CD4-positive, CD25-positive, alpha-beta regulatory T cell (primary cell): ENCODE results near the gene RALB. TPM values are rescaled to one million over a fixed set of nuclear protein-coding genes. Genes with fewer than 3 reads are reported as not detected.

Source experiments
- ATAC-seq, 2 donors: fragments of 150-1000 bp; cut with Tn5 transposase; one replicate each; pipeline ENCODE4 v1.10.0; 2021; ENCODE audit warnings: low read depth in 2 of 2, moderate number of reproducible peaks in 2 of 2, moderate library complexity in 1 of 2
- DNase-seq, 3 donors: peaks; one replicate each; pipeline versions ENCODE4 v3.0.0 to v3.0.0-alpha.2; 2012 to 2022; ENCODE audit warnings: mixed read lengths in 1 of 3
- H3K27ac ChIP-seq: one replicate; pipeline ENCODE4 v1.7.0; 2013; ENCODE audit warnings: mild to moderate bottlenecking, low read length; ENCODE audit not compliant: insufficient read depth, poor library complexity, severe bottlenecking
- H3K27me3 ChIP-seq: one replicate; pipeline ENCODE4 v1.7.0; 2013; ENCODE audit warnings: low read length; ENCODE audit not compliant: control insufficient read depth, insufficient read depth
- H3K36me3 ChIP-seq: one replicate; pipeline ENCODE4 v1.7.0; 2013; ENCODE audit warnings: mild to moderate bottlenecking, low read length, moderate library complexity; ENCODE audit not compliant: control insufficient read depth, insufficient read depth
- H3K4me1 ChIP-seq: 2 replicates; pipeline ENCODE4 v1.7.0; 2013; ENCODE audit warnings: mild to moderate bottlenecking, low read length; ENCODE audit not compliant: insufficient read depth, control insufficient read depth, poor library complexity, severe bottlenecking
- H3K4me3 ChIP-seq: one replicate; pipeline ENCODE4 v1.7.0; 2013; ENCODE audit warnings: low read depth, mild to moderate bottlenecking, low read length, moderate library complexity
- H3K9me3 ChIP-seq, 2 experiments: 1 replicate in 1 of 2; 2 replicates in 1 of 2; pipeline ENCODE4 v1.7.0; 2013; ENCODE audit warnings: low read length in 2 of 2, mild to moderate bottlenecking in 1 of 2, moderate library complexity in 1 of 2; ENCODE audit not compliant: control insufficient read depth in 2 of 2
- H3K27ac Mint-ChIP-seq, 3 donors: one replicate each; pipeline ENCODE4 v1.8.0; 2020 to 2022; ENCODE audit warnings: mild to moderate bottlenecking in 3 of 3, mixed read lengths in 3 of 3, moderate library complexity in 2 of 3
- H3K27me3 Mint-ChIP-seq: one replicate; pipeline ENCODE4 v1.8.0; 2022; ENCODE audit warnings: mild to moderate bottlenecking, mixed read lengths
- H3K36me3 Mint-ChIP-seq: one replicate; pipeline ENCODE4 v1.8.0; 2020; ENCODE audit warnings: mixed read lengths
- H3K4me1 Mint-ChIP-seq, 4 donors: one replicate each; pipeline ENCODE4 v1.8.0; 2020 to 2022; ENCODE audit warnings: mixed read lengths in 4 of 4, mild to moderate bottlenecking in 1 of 4
- H3K4me3 Mint-ChIP-seq, 4 donors: one replicate each; pipeline ENCODE4 v1.8.0; 2020 to 2022; ENCODE audit warnings: mild to moderate bottlenecking in 4 of 4, mixed read lengths in 4 of 4, moderate library complexity in 3 of 4
- H3K9me3 Mint-ChIP-seq, 7 donors: one replicate each; pipeline ENCODE4 v1.8.0; 2020 to 2022; ENCODE audit warnings: mixed read lengths in 7 of 7, mild to moderate bottlenecking in 3 of 7, moderate library complexity in 2 of 7
- polyA plus RNA-seq, 4 donors: library from polyadenylated mRNA; unstranded; fragments of 300-500 nt; fragmentation: Illumina TruSeq; gene quantifications; one replicate each; pipeline ENCODE4 v1.2.3, GENCODE V29; 2021
- total RNA-seq: library from RNA; stranded (reverse); gene quantifications from one replicate; pipeline ENCODE4 v1.2.3, GENCODE V29; 2022

Gene RALB
- total and polyA plus RNA-seq, 5 donors from 2014 or later, result 21.8 to 42.5 (median 28.1) TPM

GRCh38 chr2:120293096-120294007, 40.7 kb downstream of the RALB start:
- DNase-seq, result no peak
- Histone ChIP-seq H3K4me1 (no peaks in the 10 kb centered on the region), H3K27ac (no peak overlapping the region), H3K4me3 (no peak overlapping the region), H3K9me3 (no peaks in the 10 kb centered on the region), H3K27me3 (no peaks in the 10 kb centered on the region), H3K36me3 (peaks cover 32% of the 10 kb centered on the region)
- Mint-ChIP-seq H3K4me3 (no peak overlapping the region), H3K27me3 (no peaks in the 10 kb centered on the region), H3K9me3 (no peaks in the 10 kb centered on the region), H3K27ac (peak overlapping the region in 1 of 3 donors; percentile 17), H3K4me1 (peaks cover 6 to 19% (median 16%) of the 10 kb centered on the region in 4 donors), H3K36me3 (peaks cover 68% of the 10 kb centered on the region)
- no peak for ATAC-seq

- H3K36me3 Mint-ChIP-seq, result peaks cover 68% of the 10 kb centered on the region
- peaks cover 6 to 15% (median 13%) of the 10 kb centered on the region in 4 donors for H3K4me1 Mint-ChIP-seq
- Histone ChIP-seq H3K27me3 (no peaks in the 10 kb centered on the region), H3K4me3 (no peak overlapping the region), H3K9me3 (no peaks in the 10 kb centered on the region), H3K4me1 (no peaks in the 10 kb centered on the region), H3K36me3 (peaks cover 32% of the 10 kb centered on the region), H3K27ac (no peak overlapping the region)
- H3K27me3 Mint-ChIP-seq, result no peaks in the 10 kb centered on the region
- no peak overlapping the region for H3K4me3 Mint-ChIP-seq
- DNase-seq (peak in 1 of 3 donors; percentile 27), ATAC-seq (no peak)
- H3K27ac Mint-ChIP-seq, result peak overlapping the region in 1 of 3 donors; percentile 17
- no peaks in the 10 kb centered on the region for H3K9me3 Mint-ChIP-seq
Measured at GRCh38 chr2:120294008-120294340, 41.3 kb downstream of the RALB start.

- ATAC-seq, result no peak
- Mint-ChIP-seq H3K27ac (peak overlapping the region in 1 of 3 donors; percentile 4), H3K27me3 (no peaks in the 10 kb centered on the region)
Measured at GRCh38 chr2:120298173-120298835, 45.7 kb downstream of the RALB start.

GRCh38 chr2:120299004-120299403, 46.4 kb downstream of the RALB start:
- H3K4me1 Mint-ChIP-seq, result peaks cover 0 to 13% (median 8%) of the 10 kb centered on the region in 4 donors
- H3K36me3 Mint-ChIP-seq, result peaks cover 53% of the 10 kb centered on the region
- Histone ChIP-seq H3K27ac (no peak overlapping the region), H3K27me3 (no peaks in the 10 kb centered on the region), H3K4me1 (no peaks in the 10 kb centered on the region), H3K9me3 (no peaks in the 10 kb centered on the region), H3K4me3 (no peak overlapping the region), H3K36me3 (peaks cover 9% of the 10 kb centered on the region)
- no peak for ATAC-seq
- H3K4me3 Mint-ChIP-seq, result no peak overlapping the region
- no peaks in the 10 kb centered on the region for H3K9me3 Mint-ChIP-seq
- no peak for DNase-seq
- no peak overlapping the region for H3K27ac Mint-ChIP-seq
- H3K27me3 Mint-ChIP-seq, result no peaks in the 10 kb centered on the region

More at GRCh38 chr2:120298173-120298835, 45.7 kb downstream of the RALB start:
- Mint-ChIP-seq H3K36me3 (peaks cover 53% of the 10 kb centered on the region), H3K4me3 (no peak overlapping the region), H3K9me3 (no peaks in the 10 kb centered on the region), H3K4me1 (peaks cover 0 to 13% (median 6%) of the 10 kb centered on the region in 4 donors)
- Histone ChIP-seq H3K36me3 (peaks cover 16% of the 10 kb centered on the region), H3K4me1 (no peaks in the 10 kb centered on the region), H3K27me3 (no peaks in the 10 kb centered on the region), H3K9me3 (no peaks in the 10 kb centered on the region), H3K4me3 (no peak overlapping the region), H3K27ac (no peak overlapping the region)
- no peak for DNase-seq

- H3K4me1 Mint-ChIP-seq, result peaks cover 0 to 13% (median 8%) of the 10 kb centered on the region in 4 donors
Measured at GRCh38 chr2:120299561-120299960, 46.9 kb downstream of the RALB start.

GRCh38 chr2:120300385-120300784, 47.7 kb downstream of the RALB start:
- no peak overlapping the region for H3K27ac Mint-ChIP-seq
- DNase-seq, result no peak
- no peak overlapping the region for H3K4me3 Mint-ChIP-seq
- H3K9me3 Mint-ChIP-seq, result no peaks in the 10 kb centered on the region
- no peaks in the 10 kb centered on the region for H3K27me3 Mint-ChIP-seq
- no peaks in the 10 kb centered on the region for H3K4me1 ChIP-seq
- peaks cover 0 to 13% (median 8%) of the 10 kb centered on the region in 4 donors for H3K4me1 Mint-ChIP-seq
- ATAC-seq, result no peak
- H3K36me3 Mint-ChIP-seq, result peaks cover 46% of the 10 kb centered on the region
- H3K27me3 ChIP-seq, result no peaks in the 10 kb centered on the region
- H3K36me3 ChIP-seq, result no peaks in the 10 kb centered on the region
- no peak overlapping the region for H3K4me3 ChIP-seq
- H3K27ac ChIP-seq, result no peak overlapping the region
- no peaks in the 10 kb centered on the region for H3K9me3 ChIP-seq

More at GRCh38 chr2:120299561-120299960, 46.9 kb downstream of the RALB start:
- DNase-seq, result no peak
- Histone ChIP-seq H3K4me3 (no peak overlapping the region), H3K27me3 (no peaks in the 10 kb centered on the region), H3K4me1 (no peaks in the 10 kb centered on the region), H3K27ac (no peak overlapping the region), H3K9me3 (no peaks in the 10 kb centered on the region), H3K36me3 (peaks cover 4% of the 10 kb centered on the region)
- Mint-ChIP-seq H3K27me3 (no peaks in the 10 kb centered on the region), H3K36me3 (peaks cover 47% of the 10 kb centered on the region), H3K4me3 (peak overlapping the region in 1 of 4 donors; percentile 15), H3K27ac (no peak overlapping the region), H3K9me3 (no peaks in the 10 kb centered on the region)
- ATAC-seq, result no peak

GRCh38 chr2:120301284-120301683, 48.6 kb downstream of the RALB start:
- H3K4me1 ChIP-seq, result no peaks in the 10 kb centered on the region
- Mint-ChIP-seq H3K36me3 (peaks cover 41% of the 10 kb centered on the region), H3K9me3 (no peaks in the 10 kb centered on the region), H3K4me1 (peaks cover 0 to 13% (median 8%) of the 10 kb centered on the region in 4 donors), H3K27me3 (no peaks in the 10 kb centered on the region), H3K4me3 (no peak overlapping the region), H3K27ac (no peak overlapping the region)
- H3K27me3 ChIP-seq, result no peaks in the 10 kb centered on the region
- no peak for ATAC-seq
- no peak overlapping the region for H3K27ac ChIP-seq
- DNase-seq, result no peak
- H3K4me3 ChIP-seq, result no peak overlapping the region
- H3K36me3 ChIP-seq, result no peaks in the 10 kb centered on the region
- no peaks in the 10 kb centered on the region for H3K9me3 ChIP-seq
